Gastrocnemius medialis (tissue), 4 donors: Measurements from ENCODE around the gene DTNB. TPM values are rescaled to one million over a fixed set of nuclear protein-coding genes. Genes with fewer than 3 reads are reported as not detected.

Experiments
- ATAC-seq, 2 donors: fragments of 150-250 bp; one replicate each; pipeline ENCODE4 v1.9.1; 2016
- DNase-seq, 2 donors: peaks; one replicate each; pipeline ENCODE4 v3.0.0-alpha.2; 2019
- H3K27ac ChIP-seq, 4 donors: fragments of 200-600 bp; sonication (generic); 1 replicate in 1 of 4; 2 replicates in 3 of 4; pipeline ENCODE4 v1.5.1; 2016 to 2018; ENCODE audit warnings: mild to moderate bottlenecking in 2 of 4, moderate library complexity in 1 of 4
- H3K27me3 ChIP-seq, 3 donors: fragments of 200-600 bp; sonication (generic) in 2 of 3; 1 replicate in 1 of 3; 2 replicates in 2 of 3; pipeline versions ENCODE4 v1.5.1 to v1.6.0; 2016 to 2019; ENCODE audit warnings: mild to moderate bottlenecking in 1 of 3, moderate library complexity in 1 of 3
- H3K36me3 ChIP-seq, 2 donors: fragments of 200-600 bp; sonication (generic) in 1 of 2; one replicate each; pipeline ENCODE4 v1.5.1; 2017 to 2018
- H3K4me1 ChIP-seq, 2 donors: fragments of 200-600 bp; sonication (generic) in 1 of 2; one replicate each; pipeline ENCODE4 v1.5.1; 2016 to 2017; ENCODE audit warnings: mild to moderate bottlenecking in 2 of 2
- H3K4me3 ChIP-seq, 4 donors: fragments of 200-600 bp; sonication (generic) in 3 of 4; 1 replicate in 1 of 4; 2 replicates in 3 of 4; pipeline ENCODE4 v1.5.1; 2016 to 2019; ENCODE audit warnings: mild to moderate bottlenecking in 2 of 4
- H3K9me3 ChIP-seq, 3 donors: fragments of 200-600 bp; sonication (generic) in 2 of 3; 1 replicate in 1 of 3; 2 replicates in 2 of 3; pipeline ENCODE4 v1.5.1; 2016 to 2019
- CTCF ChIP-seq, 5 experiments: fragments of 450-650 bp in 3 of 5; fragments of 200-600 bp in 2 of 5; sonication (generic) in 2 of 5; IDR thresholded peaks in 4 of 5; conservative IDR thresholded peaks in 1 of 5; 1 replicate in 4 of 5; 2 replicates in 1 of 5; pipeline ENCODE4 v1.5.1; 2016 to 2019; ENCODE audit warnings: antibody characterized with exemption in 5 of 5, mild to moderate bottlenecking in 3 of 5, moderate library complexity in 3 of 5
- POLR2A ChIP-seq, 2 donors: fragments of 450-650 bp; IDR thresholded peaks; one replicate each; pipeline ENCODE4 v1.6.1; 2017; ENCODE audit warnings: antibody characterized with exemption in 2 of 2, mild to moderate bottlenecking in 2 of 2, moderate library complexity in 2 of 2
- in situ Hi-C, 4 donors: fragments of 200-750 bp; cut with MboI; loops; one replicate each; pipeline versions ENCODE4 v1.15.0 to v1.8.0; 2017; ENCODE audit warnings: low sequenced_read_pairs in 4 of 4
- intact Hi-C: fragments of 100-400 bp; cut with DNase I; formaldehyde crosslinking; loops from one replicate; pipeline ENCODE4 v1.15.1; 2023; ENCODE audit warnings: low total_unique reads
- total RNA-seq, 4 donors: library from RNA; depleted of rRNA; stranded (reverse); fragments of >200 nt; gene quantifications; one replicate each; pipeline versions ENCODE4 v1.1.0 to v1.2.3, GENCODE V29; 2016

Gene DTNB
- total RNA-seq, 4 donors from 2014 or later = 1.0 to 6.6 (median 4.1) TPM

GRCh38 chr2:25453199-25453905, 220.0 kb downstream of the DTNB start:
- in situ Hi-C loops = no loop called here
- TF ChIP-seq CTCF (IDR thresholded peaks at IDR 0.05 in 4 of 5, conservative IDR thresholded peaks at IDR 0.05 in 1 of 5) (no peak), POLR2A (IDR thresholded peaks at IDR 0.05) (no peak)

GRCh38 chr2:25448808-25449207, 224.6 kb downstream of the DTNB start:
- H3K27me3 ChIP-seq = no peaks in the 10 kb centered on the region
- H3K4me3 ChIP-seq = no peak overlapping the region
- ATAC-seq (no peak), DNase-seq (no peak)
- in situ Hi-C loops = no loop called here
- H3K36me3 ChIP-seq = no peaks in the 10 kb centered on the region
- intact Hi-C loops = no loop called here
- H3K4me1 ChIP-seq = no peaks in the 10 kb centered on the region
- H3K9me3 ChIP-seq = no peaks in the 10 kb centered on the region
- H3K27ac ChIP-seq = no peak overlapping the region
- TF ChIP-seq POLR2A (IDR thresholded peaks at IDR 0.05) (no peak), CTCF (IDR thresholded peaks at IDR 0.05 in 4 of 5, conservative IDR thresholded peaks at IDR 0.05 in 1 of 5) (no peak)

More at GRCh38 chr2:25453199-25453905, 220.0 kb downstream of the DTNB start:
- no peaks in the 10 kb centered on the region for H3K27me3 ChIP-seq
- H3K27ac ChIP-seq = no peak overlapping the region
- ATAC-seq (no peak), DNase-seq (no peak)
- H3K4me3 ChIP-seq = no peak overlapping the region
- H3K4me1 ChIP-seq = no peaks in the 10 kb centered on the region
- no peaks in the 10 kb centered on the region for H3K36me3 ChIP-seq
- intact Hi-C loops = no loop called here
- no peaks in the 10 kb centered on the region for H3K9me3 ChIP-seq

DNA sequence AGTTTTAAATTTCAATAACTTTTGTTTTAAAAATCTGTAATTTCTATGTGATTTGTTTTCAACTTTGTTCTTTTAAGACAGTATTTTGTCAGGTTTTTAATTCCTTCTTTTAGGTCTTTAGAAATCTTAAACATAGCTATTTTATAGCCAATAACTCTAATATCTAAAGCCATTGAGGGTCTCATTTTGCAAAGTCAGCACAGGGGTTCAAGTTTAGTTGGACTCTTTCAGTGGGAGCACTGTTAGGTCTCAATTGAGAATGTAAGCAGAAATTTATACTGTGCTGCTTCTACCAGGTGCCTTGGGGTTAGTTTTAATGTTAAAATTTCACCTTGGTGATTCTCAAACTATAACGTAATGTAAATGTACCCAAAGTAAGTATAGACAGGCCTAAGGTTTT, 226.4 kb downstream of the DTNB start:
- H3K27me3 ChIP-seq = no peaks in the 10 kb centered on the region
- H3K4me3 ChIP-seq = no peak overlapping the region
- TF ChIP-seq CTCF (IDR thresholded peaks at IDR 0.05 in 4 of 5, conservative IDR thresholded peaks at IDR 0.05 in 1 of 5) = no peak
- in situ Hi-C loops = no loop called here
- no peak for ATAC-seq
- no peaks in the 10 kb centered on the region for H3K4me1 ChIP-seq
- DNase-seq = no peak
- intact Hi-C loops = no loop called here
- H3K36me3 ChIP-seq = no peaks in the 10 kb centered on the region
- no peak overlapping the region for H3K27ac ChIP-seq
- H3K9me3 ChIP-seq = no peaks in the 10 kb centered on the region

DNA sequence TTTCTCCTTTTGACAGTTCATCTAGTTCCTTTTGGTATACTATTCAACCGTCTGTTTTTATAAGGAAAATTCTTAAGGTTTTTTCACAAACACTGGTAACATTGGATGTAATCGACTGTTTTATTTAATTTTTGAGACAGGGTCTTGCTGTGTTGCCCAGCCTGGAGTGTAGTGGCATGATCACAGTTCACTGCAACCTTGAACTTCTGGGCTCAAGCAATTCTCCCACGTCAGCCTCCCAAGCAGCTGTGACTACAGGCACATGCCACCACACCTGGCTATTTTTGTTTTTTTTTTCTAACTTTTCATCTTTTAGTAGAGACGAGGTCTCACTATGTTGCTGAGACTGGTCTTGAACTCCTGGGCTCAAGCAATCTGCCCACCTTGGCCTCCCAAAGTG, 227.3 kb downstream of the DTNB start:
- in situ Hi-C loops = no loop called here
- Histone ChIP-seq H3K4me3 (no peak overlapping the region), H3K4me1 (no peaks in the 10 kb centered on the region), H3K27ac (no peak overlapping the region), H3K36me3 (no peaks in the 10 kb centered on the region), H3K9me3 (no peaks in the 10 kb centered on the region), H3K27me3 (no peaks in the 10 kb centered on the region)
- TF ChIP-seq POLR2A (IDR thresholded peaks at IDR 0.05) (no peak), CTCF (IDR thresholded peaks at IDR 0.05 in 4 of 5, conservative IDR thresholded peaks at IDR 0.05 in 1 of 5) (no peak)
- no peak for DNase-seq
- intact Hi-C loops = no loop called here
- ATAC-seq = no peak

- TF ChIP-seq CTCF (IDR thresholded peaks at IDR 0.05 in 4 of 5, conservative IDR thresholded peaks at IDR 0.05 in 1 of 5) (no peak), POLR2A (IDR thresholded peaks at IDR 0.05) (no peak)
- no peak overlapping the region for H3K27ac ChIP-seq
- DNase-seq (no peak), ATAC-seq (no peak)
- no peaks in the 10 kb centered on the region for H3K27me3 ChIP-seq
- H3K4me1 ChIP-seq = no peaks in the 10 kb centered on the region
- H3K36me3 ChIP-seq = no peaks in the 10 kb centered on the region
- no peaks in the 10 kb centered on the region for H3K9me3 ChIP-seq
- in situ Hi-C loops = no loop called here
- no peak overlapping the region for H3K4me3 ChIP-seq
- intact Hi-C loops = no loop called here
Observed at GRCh38 chr2:25445464-25445863, 227.9 kb downstream of the DTNB start.
